ENCODE results near the gene CKLF. TPM values are rescaled to one million over a fixed set of nuclear protein-coding genes. Genes with fewer than 3 reads are reported as not detected.

Gene CKLF
- total RNA-seq, 4 donors from 2014 or later: 10.2 to 24.8 (median 17.5) TPM

- TF ChIP-seq CTCF (IDR thresholded peaks at IDR 0.05) (no peak), POLR2A (IDR thresholded peaks at IDR 0.05) (no peak)
- 62 to 71% methylated on average over 9 of the region's 9 CpGs for WGBS, 2 donors
- DNase-seq (ENCODE audit: low spot score in 2 of 2): peak in 1 of 2 donors; percentile 84
- intact Hi-C loops (cut with DNase I; ENCODE audit: low total_unique reads): no loop called here
- H3K4me3 ChIP-seq (ENCODE audit: low read depth, poor library complexity, severe bottlenecking): no peak overlapping the region
These were observed 43.4 kb upstream of the CKLF start for GRCh38 chr16:66508914-66509496.

- intact Hi-C loops (cut with DNase I; ENCODE audit: low total_unique reads): no loop called here
- H3K4me3 ChIP-seq (ENCODE audit: low read depth, poor library complexity, severe bottlenecking): no peak overlapping the region
- 99 to 100% methylated on average over 5 of the region's 5 CpGs for WGBS, 2 donors
- TF ChIP-seq POLR2A (IDR thresholded peaks at IDR 0.05) (no peak), CTCF (IDR thresholded peaks at IDR 0.05) (no peak)
- peak in 1 of 2 donors; percentile 81 for DNase-seq (ENCODE audit: low spot score in 2 of 2)
These were observed 42.8 kb upstream of the CKLF start for GRCh38 chr16:66509576-66509975.

GRCh38 chr16:66510298-66510697 lies 42.1 kb upstream of the CKLF start:
- H3K4me3 ChIP-seq (ENCODE audit: low read depth, poor library complexity, severe bottlenecking): no peak overlapping the region
- 61 to 65% methylated on average over 4 to 5 of the region's 5 CpGs for WGBS, 2 donors
- DNase-seq (ENCODE audit: low spot score in 2 of 2): peak in 1 of 2 donors; percentile 78
- intact Hi-C loops (cut with DNase I; ENCODE audit: low total_unique reads): no loop called here
- TF ChIP-seq CTCF (IDR thresholded peaks at IDR 0.05) (no peak), POLR2A (IDR thresholded peaks at IDR 0.05) (no peak)

GRCh38 chr16:66510711-66511601 lies 41.4 kb upstream of the CKLF start:
- DNase-seq (ENCODE audit: low spot score in 2 of 2): peak in 1 of 2 donors; percentile 87
- no peak for TF ChIP-seq POLR2A (IDR thresholded peaks at IDR 0.05)
- TF ChIP-seq CTCF (IDR thresholded peaks at IDR 0.05): no peak
- intact Hi-C loops (cut with DNase I; ENCODE audit: low total_unique reads): no loop called here
- no peak overlapping the region for H3K4me3 ChIP-seq (ENCODE audit: low read depth, poor library complexity, severe bottlenecking)
- 36 to 59% methylated on average over 12 of the region's 12 CpGs for whole genome bisulfite sequencing, 2 donors

GRCh38 chr16:66511602-66512271 lies 40.6 kb upstream of the CKLF start:
- intact Hi-C loops (cut with DNase I; ENCODE audit: low total_unique reads): no loop called here
- H3K4me3 ChIP-seq (ENCODE audit: low read depth, poor library complexity, severe bottlenecking): no peak overlapping the region
- TF ChIP-seq POLR2A (IDR thresholded peaks at IDR 0.05) (no peak), CTCF (IDR thresholded peaks at IDR 0.05) (no peak)
- 24 to 32% methylated on average over 11 to 13 of the region's 13 CpGs for WGBS, 2 donors
- DNase-seq (ENCODE audit: low spot score in 2 of 2): peak in 1 of 2 donors; percentile 88

All from lower leg skin (tissue), 4 donors.